GM19023 (cell line): Measurements from ENCODE around the gene NCF2.
"Not testable (repeated sequence)": the region's sequence is repeated elsewhere in the genome, so short reads cannot be mapped to it uniquely, and the experiment has no call there.

Source experiments
- ATAC-seq: cut with Tn5 transposase; IDR thresholded peaks from one replicate; pipeline ENCODE4 v1.9.1; 2021; ENCODE audit warnings: mild to moderate bottlenecking, moderate library complexity; ENCODE audit not compliant: unreplicated experiment

The NCF2 gene

DNA sequence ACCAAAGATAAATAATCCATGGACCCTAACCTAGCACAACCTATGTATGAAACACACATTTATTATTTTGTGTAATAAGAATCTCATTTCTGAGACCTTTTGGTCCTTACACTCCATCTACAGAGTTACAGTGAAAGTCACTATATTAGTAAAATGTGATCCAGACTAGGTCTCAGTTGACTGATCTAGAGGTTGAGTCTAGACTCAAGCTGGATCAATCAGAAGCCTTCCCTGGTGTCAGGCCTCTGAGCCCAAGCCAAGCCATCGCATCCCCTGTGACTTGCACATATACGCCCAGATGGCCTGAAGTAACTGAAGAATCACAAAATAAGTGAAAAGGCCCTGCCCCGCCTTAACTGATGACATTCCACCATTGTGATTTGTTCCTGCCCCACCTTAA, 22.7 kb upstream of the NCF2 start:
- not testable (repeated sequence) for ATAC-seq

DNA sequence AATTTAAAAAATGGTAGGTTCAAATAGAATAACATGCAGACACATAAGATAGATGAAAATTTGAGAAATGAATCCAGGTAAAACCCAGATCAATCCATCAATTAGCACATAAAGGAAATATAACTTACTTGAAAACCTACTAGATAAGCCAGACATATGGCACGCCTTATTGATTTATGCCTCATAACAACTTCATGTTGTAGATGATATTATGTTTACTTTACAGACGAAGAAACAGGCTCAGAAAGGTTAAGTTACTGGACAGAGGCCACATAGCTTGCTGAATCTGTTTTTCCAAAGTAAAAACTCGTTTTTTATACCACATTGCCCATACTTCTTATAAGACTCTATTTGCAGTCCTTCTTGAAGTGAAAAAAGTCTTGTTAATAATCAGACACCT, 22.1 kb upstream of the NCF2 start:
- ATAC-seq = no peak

DNA sequence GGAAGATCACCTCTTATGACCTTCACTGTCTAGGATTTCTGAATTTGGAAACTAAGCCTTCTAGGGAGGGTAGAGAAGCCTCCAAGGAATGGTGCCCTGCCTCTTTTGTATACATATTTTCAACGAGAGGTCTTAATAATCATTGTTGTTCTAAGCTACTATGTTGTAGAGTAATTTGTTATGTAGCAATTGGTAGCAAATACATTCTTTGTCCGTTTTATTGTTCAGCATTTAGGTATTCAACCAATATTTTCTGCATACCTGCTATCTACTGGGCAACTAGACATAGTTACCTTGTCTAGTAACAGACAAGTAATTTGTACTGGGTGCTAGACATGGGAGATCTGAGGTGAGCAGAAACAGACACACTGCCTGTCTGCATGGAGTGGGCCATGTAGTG, 20.8 kb upstream of the NCF2 start:
- no peak for ATAC-seq

DNA sequence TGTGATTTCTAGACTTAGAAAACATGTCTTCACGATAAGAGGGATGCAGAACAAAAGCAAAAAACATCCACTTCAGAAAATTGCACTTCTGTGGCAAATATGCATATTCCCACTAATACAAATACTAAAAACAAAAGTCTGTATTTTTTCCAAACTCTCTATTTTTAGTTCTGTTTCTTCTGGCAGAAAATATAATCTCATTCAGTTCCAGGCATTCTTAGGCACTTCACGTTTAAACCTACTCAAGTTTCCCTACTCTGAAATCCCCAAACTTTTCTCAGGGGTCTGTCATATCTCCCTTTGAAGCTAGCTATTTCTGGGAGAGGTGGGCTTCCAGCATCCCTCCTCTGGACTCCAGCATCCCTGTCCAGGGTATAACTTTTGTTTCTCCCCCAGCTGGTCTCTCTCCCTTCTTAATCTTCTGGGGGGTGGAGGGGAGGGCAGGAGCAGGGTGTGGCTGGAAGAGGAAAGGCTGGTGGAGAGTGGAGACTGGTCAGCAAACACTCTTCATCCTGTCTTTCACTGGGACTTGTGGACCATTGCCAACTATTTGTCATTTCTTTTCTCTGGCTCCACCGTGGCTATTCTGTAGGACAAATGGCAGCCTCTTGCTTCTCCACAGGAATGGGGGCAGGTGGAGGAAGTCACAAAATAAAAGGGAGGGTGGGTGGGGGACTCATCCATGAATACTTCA, 19.6 kb upstream of the NCF2 start:
- ATAC-seq = no peak

DNA sequence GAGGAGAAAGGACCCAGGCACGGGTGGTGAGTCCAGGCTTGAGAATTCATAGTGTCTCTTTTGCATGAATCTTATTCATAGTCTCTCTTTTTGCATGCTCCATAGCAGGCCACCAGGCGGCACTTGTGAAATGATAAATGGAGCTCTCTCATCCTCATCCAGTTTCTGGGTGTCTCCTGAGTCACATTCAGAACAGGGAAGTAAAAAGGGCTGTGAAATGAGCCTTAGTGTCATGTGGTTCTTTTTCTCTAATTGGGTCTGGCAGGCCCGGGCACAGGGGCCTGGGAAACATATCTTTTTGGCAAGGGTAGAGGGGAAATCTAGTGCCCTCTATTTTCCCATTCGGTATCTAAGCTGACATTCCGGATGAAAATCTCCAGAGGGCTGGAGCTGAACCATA, 19.1 kb upstream of the NCF2 start:
- peak; percentile 44 for ATAC-seq

DNA sequence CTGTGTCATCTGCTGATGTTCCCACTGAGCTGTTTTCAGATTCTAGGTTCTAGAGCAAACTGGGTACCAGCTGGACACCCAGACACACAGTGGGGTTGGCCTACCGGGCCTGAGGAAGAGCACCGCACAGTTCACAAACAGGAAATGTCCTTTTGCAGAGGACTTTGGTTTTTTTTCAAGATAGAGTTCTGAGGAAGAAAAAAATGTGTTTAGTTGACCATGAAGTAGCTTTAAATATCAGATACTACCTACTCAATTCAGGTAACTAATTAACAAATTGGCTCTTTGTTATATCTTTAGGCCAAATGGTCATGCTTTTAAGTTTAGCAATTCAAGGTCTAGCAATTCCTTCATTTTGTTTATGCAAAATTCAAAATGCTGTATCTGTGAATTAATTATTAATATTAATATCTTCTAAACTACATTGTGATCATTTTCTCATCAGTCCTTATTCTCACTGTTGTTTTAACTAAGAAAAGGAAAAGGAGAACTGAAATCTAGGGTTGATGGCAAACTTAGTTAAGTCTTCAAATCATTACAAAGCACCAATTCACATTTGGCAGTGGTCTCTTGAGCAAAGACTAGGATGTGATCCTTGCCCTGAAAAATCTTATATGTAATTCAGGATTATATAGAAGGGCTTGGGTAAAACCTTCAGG, 17.2 kb upstream of the NCF2 start:
- ATAC-seq = no peak

DNA sequence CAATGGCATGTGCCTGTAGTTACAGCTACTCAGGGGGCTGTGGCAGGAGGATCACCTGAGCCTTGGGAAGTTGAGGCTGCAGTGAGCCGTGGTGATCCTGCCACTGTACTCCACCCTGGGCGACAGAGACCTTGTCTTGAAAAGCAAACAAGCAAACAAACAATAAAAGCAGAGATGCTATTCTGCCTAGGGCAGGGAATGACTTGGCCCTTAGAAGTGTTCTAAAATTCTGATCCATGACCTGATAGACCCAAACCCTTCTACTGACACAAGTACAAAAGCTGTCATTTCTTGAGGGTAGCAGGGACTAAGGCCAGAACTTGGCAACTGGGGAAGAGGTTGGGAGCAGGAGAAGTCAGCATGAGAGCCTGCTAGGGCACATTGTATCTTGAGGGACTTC, 15.6 kb upstream of the NCF2 start:
- ATAC-seq = no peak

DNA sequence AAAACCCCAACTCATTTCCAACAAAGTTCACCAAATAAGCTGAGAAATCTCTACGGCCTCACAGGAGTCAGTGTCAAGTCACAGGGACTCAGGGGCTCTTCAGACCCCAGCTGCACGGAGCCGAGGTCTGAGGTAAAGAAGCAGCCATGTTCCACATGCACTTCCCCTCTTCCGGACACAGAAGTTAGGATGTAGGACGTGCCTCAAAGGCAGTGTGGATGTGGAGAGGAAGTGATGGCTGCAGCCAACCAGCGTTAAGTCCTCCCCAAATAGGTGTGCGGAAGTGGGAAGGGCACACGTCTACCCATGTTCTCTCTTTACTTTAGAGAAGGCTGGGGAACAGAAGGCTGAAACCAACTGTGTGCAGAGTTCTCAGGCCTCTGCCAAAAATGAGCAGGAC, 14.6 kb upstream of the NCF2 start:
- ATAC-seq = peak; percentile 16

DNA sequence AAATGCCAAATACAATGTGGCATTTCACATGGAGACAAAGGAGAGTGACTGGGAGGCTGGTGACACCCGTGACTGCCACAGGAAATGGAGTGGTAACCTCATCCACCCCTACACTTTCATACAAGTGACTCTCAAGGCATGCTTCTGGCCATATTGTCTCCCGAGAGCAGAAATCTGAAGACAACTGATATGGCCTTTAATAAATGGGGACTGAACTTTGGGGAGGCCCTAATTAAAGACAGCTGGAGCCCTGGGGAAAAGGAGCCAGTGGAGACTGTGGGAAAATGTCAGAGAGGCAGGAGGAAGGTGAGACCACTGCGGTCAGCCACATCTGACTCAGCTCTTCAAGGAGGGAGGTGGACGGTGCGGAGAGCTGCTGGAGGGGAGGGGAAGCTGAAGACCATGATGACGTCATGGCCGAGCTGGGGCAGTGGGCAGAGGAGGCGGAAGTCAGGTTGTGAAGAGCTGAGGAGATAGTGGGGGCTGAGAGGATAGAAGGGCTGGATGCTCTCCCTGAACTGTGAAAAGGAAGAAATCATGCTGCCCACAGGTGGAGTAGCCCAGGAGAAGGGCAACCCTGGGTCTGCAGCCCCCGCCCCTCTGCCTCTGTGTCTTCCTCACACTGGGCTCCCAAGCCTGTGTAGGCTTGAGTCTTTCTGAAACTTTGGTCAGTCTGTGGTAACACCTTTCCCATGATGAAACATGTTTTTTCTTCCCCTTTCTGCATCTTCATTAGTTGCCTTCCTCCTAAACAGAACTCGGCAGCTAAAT, 14.0 kb upstream of the NCF2 start:
- peak; percentile 58 for ATAC-seq

DNA sequence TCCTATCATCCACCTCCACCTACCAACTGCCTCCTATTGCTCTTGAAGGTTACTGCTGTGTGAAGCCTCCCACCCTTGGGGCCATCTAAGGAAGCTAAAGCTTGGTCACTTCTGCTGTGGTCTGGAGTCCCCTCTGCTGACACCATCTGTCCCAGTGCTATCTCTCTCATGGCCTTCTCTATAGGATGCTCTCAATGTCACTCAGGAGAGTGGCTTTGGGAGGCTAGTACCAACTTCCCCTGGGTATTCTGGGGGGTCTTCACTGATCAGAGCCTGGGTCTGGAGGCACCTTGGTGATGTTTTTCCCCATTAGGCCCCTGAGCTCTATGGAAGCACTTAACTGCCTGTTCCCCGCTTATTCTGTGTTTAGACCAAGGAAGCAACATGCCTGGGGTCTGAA, 12.3 kb upstream of the NCF2 start:
- ATAC-seq = no peak

DNA sequence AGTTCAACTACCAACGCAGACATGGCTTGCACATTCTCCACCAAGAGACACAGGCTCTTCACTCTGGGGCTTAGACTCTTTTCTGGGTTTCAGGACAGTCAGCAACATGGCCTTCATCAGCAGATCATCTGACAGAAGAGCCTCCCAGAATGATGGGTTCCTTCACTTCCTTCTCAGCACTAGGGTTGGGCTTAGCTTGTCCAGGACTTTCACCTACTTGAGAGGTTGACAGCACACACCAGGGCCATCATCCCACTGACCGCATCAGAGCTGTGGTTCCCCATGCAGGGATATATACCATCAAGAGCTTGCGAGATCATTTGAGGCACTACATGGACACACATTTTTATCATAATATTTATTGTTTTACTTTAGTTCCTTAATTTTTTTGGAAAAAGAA, 10.4 kb upstream of the NCF2 start:
- no peak for ATAC-seq

DNA sequence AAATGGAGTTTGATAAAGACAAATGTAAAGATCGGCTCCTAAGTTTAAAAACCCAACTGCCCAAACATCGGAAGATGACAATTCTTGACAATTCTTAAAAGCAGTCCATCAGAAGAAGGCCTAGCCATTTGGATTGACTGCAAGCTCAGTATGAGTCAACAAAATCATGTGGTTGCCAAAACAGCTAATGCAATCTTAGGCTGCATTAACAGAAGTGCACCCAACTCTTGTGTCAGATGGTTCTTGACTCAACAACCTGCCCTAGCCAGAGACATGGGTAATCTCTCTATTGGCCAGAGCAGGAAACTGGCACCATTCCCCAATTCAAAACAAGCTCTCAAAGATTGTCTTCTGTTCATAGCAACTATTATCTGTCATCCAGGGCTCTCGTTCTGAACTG, 9.9 kb upstream of the NCF2 start:
- no peak for ATAC-seq

DNA sequence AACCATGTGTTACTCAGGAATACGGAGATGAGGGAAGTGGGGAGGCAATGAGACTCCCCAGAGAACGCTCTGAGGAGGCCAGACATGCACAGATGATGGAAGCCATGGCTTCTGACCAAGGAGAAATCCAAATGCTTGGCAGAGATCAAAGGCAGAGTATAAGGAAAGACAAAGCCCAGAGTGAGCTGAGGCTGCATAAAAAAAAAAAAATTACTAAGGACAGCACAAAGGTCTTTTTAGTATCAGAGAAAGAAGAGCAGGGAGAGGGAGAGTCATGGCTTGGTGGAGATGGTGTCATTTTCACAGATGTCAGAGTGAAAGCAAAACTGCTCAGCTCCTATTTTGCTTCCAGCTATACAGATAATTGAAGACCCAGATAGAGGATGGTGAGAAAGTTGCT, 8.1 kb upstream of the NCF2 start:
- peak; percentile 65 for ATAC-seq

DNA sequence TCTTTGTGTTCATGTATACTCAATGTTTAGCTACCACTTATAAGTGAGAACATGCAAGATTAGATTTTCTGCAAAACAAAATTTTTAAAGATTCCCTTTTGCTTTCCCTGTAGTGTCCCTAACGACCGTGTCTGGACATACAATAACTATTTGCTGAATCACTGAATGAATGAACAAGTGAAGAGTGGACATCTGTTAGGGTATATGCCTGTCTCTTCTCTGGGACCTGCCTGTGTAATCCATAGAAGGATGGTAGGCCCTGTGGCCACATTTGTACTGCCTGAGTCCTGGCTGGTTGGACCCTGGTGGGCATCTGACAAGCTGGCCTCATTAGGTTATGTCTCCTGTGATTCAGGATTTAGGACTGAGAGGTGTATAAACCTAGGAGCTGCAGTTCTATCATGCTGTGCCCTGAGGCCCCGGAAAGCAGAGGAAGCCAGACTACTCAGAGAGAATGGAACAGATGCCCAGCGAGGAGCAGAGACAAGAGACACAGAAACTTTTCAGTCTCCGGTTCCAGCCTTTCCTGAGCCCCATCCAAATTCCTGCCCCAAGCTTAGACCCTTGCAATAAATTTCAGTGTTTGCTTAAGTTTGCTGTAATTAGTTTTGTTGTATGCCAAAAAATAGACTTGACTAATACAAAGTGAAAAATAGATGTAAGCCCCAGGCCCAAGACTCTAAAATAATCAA, 7.5 kb upstream of the NCF2 start:
- no peak for ATAC-seq

DNA sequence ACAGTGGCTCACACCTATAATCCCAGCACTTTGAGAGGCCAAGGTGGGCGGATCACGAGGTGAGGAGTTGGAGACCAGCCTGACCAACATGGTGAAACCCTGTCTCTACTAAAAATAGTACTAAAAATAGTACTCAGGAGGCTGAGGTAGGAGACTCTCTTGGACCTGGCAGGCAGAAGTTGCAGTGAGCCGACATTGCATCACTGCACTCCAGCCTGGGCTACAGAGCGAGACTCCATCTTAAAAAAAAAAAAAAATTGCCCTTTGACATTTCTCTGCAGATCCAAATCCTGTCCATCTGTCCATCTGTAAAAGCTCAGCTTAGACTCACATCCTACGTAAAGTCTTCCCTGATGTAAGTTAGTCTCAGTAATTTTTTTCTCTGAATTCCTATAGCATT, 6.2 kb upstream of the NCF2 start:
- no peak for ATAC-seq

DNA sequence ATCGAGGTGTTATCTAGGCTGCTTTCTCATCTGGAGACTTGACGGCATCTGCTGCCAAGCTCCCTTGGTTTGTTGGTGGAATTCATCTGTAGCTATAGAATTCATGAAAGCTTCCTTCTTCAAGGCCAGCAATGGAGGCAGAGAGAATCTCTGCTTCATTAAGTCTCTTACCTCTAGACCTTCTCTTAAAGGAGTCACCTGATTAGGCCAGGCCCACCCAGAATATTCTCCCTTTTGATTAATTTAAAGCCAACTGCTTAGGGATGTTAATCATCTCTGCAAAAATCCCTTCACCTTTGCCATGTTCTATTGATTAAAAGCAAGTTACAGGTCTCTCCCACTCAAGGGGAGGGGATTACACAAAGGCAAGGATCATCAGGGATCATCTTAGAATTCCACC, 5.3 kb upstream of the NCF2 start:
- no peak for ATAC-seq

DNA sequence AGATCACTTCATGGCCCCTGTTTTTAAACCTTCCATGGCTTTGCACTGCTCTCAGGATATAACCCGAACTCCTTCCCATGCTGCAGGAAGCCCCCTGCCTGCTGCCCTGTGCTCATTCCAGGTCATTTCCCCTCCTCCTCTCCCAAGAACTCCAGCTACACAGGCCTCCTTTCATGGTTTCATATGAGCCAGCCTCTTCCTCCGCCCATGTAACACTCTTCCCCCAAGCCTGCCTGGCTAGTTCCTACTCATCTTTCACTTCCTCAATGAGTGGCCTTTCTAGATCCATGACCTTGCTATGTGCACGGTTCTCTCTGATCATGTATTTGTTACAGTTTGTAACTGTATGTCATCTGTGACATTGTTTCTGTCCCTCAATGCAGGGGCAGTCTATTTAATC, 3.1 kb upstream of the NCF2 start:
- peak; percentile 41 for ATAC-seq

DNA sequence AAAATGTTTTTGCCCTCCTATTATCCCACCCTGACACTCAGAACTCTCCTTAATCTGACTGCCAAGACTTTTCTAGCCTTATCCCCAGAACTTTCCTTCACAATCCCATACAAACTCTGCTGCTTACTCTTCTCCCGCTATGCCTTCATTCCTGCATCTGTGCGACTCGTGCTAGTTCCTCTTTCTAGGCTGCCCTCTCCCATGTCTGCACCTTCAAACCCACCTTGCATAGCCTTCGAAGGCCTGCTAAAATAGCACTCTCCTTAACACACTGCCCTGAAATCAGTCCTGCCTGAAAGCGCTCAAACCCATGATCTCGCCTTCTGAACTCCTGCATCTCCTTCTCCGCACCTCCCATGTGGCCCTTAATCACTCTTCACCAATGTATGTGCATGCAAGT, 2.5 kb upstream of the NCF2 start:
- no peak for ATAC-seq

DNA sequence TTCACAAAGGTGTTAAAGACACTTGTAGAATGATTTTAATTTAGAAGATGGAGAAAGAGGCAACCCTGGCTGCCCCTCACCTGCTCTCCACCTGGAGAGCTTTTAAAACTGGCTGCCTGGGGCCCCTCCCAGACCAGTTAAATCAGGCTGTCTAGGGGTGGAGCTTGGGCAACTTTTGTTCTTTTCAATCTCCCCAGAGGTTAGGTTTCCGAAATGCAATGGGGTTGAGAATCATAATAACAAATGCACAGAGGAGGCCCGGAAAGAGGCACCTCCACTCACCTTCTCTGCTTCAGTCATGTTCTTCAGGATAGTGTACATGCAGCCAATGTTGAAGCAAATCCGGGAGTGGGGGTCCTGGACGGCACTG, 400 bp downstream of the NCF2 start:
- ATAC-seq = peak; percentile 28

DNA sequence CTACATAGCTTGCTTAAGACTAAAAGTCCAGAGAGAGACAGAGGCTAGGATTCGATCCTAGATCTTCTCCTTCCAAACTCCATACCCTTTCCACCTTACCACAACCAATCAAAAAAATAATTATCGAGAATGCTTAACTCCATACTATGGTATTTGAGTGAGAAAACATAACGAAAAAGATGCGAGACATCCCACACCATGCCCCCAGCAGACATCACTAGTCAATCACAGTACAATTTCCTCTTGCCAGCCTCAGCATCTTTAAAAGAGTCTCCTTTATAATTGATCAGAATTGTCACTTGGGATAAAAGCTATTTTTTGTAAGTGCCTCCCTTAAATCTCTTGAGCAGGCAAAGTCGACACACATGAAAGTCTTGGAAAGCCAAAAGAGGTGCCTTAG, 875 bp downstream of the NCF2 start:
- no peak for ATAC-seq

DNA sequence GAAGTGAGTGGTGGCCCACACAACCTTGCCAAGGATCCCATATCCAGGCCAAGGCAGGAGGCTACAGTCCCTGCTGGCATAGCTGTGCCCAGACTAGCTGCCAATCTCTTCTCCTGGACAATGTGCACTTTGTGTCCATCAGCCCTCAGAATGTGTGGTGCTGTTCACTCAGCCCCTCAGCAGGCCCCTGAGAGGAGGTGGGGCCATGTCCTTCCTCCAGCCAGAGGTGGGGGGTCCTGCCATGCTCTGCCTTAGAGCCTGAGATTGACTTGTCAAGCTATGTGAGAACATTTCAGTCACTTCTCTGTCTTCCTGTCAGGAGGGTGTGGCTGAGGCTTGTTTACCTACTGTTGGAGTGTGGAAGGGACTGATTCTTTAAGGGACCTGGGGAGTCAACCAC, 1.4 kb downstream of the NCF2 start:
- no peak for ATAC-seq

DNA sequence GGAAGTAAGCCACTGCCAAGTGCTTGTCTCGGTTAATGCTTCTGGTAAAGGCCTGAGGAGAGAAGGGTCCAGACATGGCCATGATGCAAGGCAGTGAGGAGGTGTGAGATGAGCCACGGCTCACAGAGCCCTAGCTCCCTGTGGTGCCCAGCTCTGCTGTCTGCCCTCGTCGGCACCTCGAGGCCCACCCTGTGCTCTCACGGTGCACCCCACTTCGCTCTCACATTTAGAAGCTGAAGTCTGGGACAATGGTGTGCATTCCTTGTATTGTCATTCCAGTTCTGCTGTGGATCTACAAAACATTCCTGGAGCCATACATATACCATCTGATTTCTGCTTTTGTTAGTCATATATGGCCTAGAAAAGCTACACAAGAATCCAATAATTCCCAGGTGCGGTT, 3.3 kb downstream of the NCF2 start:
- ATAC-seq = no peak
